GM04503 (cell line): ENCODE measurements around the gene YAP1.

Experiments used
- DNase-seq: peaks from one replicate; pipeline ENCODE4 v3.0.0-alpha.2; 2012; ENCODE audit warnings: low read depth

The YAP1 gene

GRCh38 chr11:102279641-102280170 lies 169.5 kb downstream of the YAP1 start:
- peak; percentile 22 for DNase-seq

DNA sequence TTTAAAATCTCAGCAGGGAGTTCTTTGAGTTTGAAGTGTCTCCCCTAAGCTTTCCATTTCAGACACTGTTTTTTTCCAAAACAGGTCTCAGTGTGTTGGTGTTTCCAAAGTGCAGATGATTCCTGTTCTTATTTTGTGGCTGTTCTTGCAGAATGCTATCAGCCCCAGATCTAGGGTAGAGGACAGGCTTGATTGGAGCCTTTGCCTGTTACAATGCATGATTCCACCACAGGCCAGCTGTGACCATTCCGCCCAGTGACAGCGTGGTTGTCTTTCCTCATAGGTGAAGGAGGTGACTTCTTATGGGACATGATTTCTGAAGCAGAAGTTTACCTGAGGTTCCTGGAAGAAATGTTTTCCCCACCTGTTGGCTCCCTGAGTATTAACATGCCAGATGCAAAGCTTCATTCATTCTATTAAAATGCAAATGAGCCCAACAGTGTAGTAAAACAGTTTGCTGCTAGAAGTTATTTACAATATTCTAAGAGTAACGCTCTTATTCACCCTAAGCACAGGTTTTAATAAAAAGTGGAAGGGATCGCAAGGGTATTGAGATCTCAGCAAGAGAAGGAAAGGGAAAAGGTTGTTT lies 170.1 kb downstream of the YAP1 start:
- no peak for DNase-seq
